NCI-H2196 treated with DMSO at 0.1 percent for 48 hours (cell line): ENCODE data around the gene ASAP3.
"Not testable (repeated sequence)": the region's sequence is repeated elsewhere in the genome, so short reads cannot be mapped to it uniquely, and the experiment has no call there.

ENCODE experiments used
- DNase-seq: peaks from one replicate; lab custom pipeline; 2025; ENCODE audit not compliant: unreplicated experiment; lab: John Stamatoyannopoulos, UW

Gene ASAP3

GRCh38 chr1:23515905-23516304, 31.9 kb upstream of the ASAP3 start:
- DNase-seq: no peak

DNA sequence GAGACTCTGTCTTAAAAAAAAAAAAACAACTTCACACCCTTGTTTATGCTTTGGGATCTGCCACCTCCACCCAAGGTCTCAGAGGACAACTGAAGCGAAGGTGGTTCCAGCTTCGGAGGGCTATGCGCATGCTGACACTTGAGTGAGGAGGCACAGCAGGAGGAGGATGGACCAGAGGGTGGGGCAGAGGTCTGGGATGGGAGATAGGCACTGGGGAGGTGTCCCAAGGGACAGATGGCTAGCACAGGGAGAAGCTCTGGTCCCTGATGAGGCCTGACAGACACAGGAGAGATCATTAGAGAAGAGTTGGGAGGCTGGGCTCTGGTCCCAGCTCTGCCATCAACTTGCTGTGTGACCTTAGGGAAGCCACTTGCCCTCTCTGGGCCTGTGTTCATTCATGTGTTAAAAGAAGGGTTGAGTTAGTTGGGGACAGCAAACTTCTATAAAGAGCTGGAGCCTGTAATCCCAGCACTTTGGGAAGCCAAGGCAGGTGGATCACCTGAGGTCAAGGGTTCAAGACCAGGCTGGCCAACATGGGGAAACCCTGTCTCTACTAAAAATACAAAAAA, 30.2 kb upstream of the ASAP3 start:
- no peak for DNase-seq

GRCh38 chr1:23509896-23510295, 25.9 kb upstream of the ASAP3 start:
- DNase-seq: no peak

- no peak for DNase-seq
Observed at GRCh38 chr1:23506376-23507107, 22.6 kb upstream of the ASAP3 start.

DNA sequence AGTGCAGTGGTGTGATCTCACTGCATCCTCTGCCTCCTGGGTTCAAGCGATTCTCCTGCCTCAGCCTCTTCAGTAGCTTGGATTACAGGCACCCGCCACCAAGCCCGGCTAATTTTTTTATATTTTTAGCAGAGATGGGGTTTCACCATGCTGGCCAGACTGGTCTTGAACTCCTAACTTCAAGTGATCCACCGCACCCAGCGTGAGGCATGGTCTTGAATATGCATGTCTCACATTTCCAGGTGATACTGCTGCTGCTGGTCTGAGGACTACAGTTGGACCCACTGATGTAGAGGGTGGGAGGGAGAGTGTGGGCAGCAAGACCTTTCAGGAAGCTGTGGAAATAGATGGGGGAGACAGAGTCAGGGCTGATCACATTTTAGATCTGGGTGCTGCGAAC, 21.9 kb upstream of the ASAP3 start:
- DNase-seq: no peak

DNA sequence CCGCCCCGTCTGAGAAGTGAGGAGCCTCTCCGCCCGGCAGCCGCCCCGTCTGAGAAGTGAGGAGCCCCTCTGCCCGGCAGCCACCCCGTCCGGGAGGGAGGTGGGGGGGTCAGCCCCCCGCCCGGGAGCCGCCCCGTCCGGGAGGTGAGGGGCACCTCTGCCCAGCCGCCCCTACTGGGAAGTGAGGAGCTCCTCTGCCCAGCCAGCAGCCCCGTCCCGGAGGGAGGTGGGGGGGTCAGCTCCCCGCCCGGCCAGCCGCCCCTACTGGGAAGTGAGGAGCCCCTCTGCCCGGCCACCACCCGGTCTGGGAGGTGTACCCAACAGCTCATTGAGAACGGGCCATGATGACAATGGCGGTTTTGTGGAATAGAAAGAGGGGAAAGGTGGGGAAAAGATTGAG, 20.2 kb upstream of the ASAP3 start:
- DNase-seq: not testable (repeated sequence)

- no peak for DNase-seq
Observed at GRCh38 chr1:23502951-23503350, 19.0 kb upstream of the ASAP3 start.

- peak; percentile 16 for DNase-seq
Observed at GRCh38 chr1:23500466-23500865, 16.5 kb upstream of the ASAP3 start.

GRCh38 chr1:23497777-23498439, 13.9 kb upstream of the ASAP3 start:
- no peak for DNase-seq

DNA sequence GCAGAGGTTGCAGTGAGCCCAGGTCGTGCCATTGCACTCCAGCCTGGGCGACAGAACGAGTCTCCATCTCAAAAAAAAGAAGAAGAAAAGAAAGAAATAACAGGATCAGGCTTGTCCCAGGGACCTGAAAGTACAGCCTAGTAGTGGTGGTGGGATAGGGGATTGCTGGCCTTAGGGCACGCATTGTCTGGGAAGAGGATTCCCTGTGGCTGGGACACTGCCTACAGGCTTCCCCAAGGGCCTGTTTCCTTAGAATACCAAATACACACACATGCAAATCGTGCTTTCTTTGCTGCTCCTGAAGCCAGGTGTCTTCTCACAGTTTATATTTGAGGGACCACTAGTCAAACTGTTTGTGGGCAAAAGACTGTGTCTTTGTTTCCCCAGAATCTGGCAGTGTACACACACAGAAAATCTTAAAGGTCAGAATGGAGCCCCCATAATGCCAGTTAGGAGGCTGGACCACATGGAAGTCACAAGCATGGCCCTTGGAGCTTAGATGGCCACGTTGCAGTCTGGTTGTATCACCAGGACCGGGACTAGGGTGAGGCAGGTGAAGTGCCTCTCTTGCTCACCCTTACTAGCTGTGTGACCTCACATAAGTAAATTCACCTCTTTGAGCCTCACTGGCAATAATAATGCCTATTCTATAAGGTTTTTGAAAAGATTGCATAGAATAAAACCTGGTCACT, 12.7 kb upstream of the ASAP3 start:
- no peak for DNase-seq

DNA sequence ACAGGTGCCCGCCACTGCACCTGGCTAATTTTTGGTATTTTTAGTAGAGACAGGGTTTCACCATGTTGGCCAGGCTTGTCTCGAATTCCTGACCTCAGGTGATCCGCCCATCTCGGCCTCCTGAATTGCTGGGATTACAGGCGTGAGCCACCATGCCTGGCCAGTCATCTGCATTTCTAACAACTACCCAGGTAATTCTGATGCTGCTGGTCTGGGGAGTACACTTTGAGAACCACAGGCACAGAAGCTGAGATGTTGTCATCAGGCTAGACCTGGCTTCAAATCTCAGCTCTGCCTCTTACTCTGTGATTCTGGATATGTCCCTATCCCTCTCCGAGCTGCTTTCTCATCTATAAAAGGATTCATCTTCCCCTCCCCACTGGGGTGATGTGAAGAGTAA, 10.9 kb upstream of the ASAP3 start:
- DNase-seq: not testable (repeated sequence)

DNA sequence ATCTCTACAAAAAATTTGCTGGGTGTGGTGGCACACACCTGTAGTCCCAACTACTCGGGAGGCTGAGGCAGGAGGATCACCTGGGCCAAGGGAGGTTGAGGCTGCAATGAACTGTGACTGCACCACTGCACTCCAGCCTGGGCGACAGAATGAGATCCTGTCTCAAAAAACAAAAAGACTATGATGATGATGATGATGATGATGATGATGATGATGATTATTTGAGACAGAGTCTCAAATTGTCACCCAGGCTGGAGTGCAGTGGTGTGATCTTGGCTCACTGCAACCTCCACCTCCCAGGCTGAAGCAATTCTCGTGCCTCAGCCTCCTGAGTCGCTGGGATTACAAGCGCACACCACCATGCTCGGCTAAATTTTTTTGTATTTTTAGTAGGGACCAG, 8.8 kb upstream of the ASAP3 start:
- DNase-seq: not testable (repeated sequence)

DNA sequence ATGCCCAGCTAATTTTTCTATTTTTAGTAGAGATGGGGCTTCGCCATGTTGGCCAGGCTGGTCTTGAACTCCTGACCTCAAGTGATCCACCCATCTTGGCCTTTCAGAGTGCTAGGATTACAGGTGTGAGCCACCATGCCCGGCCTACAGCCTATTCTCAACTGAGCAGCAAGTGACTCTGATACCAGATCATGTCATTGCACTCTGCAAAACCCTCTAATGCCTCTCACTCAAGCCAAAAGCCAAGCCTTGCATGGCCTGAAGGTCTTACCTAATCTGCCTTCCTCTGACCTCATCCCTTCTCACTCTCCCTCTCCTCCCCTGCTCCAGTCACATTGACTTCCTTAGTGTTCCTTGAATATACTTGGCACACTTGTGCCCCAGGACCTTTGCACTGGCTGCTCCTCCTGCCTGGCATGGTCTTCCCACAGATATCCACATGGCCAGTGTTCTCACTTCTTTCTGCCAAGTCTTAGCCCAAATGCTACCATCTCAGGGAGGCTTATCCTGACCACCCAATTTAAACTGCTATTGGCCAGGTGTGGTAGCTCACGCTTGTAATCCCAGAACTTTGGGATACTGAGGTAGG, 8.2 kb upstream of the ASAP3 start:
- no peak for DNase-seq

DNA sequence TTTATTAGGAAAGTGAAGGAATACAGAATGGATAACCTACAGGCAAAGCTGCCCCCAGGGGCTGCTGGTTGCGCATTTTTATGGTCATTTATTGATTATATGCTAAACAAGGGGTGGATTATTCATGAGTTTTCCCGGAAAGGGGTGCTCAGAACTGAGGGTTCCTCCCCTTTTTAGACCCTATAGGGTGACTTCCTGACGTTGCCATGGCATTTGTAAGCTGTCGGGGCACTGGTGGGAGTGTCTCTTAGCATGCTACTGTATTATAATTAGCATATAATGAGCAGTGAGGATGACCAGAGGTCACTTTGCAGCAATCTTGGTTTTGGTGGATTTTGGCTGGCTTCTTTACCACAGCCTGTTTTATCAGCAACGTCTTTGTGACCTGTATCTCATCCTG, 5.9 kb upstream of the ASAP3 start:
- DNase-seq: no peak

DNA sequence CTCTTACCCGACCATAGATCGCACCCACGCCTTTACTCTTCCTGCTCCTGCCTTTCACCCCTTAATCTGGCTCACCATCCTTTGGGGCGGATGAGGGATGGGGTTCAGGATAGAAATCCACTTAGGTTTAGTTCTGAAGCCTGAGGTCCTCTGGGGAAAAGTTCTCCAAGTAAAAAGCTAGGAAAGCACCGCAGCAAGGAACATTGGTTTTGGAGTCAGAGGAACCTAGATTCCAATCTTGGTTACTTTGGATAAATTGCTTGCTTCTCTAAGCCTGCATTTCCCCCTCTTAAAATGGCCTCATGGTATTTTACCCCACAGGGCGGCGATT, 988 bp upstream of the ASAP3 start:
- no peak for DNase-seq

GRCh38 chr1:23484253-23485001, 448 bp upstream of the ASAP3 start:
- peak; percentile 93 for DNase-seq

- no peak for DNase-seq
Observed at GRCh38 chr1:23481904-23482303, 2.1 kb downstream of the ASAP3 start.

DNA sequence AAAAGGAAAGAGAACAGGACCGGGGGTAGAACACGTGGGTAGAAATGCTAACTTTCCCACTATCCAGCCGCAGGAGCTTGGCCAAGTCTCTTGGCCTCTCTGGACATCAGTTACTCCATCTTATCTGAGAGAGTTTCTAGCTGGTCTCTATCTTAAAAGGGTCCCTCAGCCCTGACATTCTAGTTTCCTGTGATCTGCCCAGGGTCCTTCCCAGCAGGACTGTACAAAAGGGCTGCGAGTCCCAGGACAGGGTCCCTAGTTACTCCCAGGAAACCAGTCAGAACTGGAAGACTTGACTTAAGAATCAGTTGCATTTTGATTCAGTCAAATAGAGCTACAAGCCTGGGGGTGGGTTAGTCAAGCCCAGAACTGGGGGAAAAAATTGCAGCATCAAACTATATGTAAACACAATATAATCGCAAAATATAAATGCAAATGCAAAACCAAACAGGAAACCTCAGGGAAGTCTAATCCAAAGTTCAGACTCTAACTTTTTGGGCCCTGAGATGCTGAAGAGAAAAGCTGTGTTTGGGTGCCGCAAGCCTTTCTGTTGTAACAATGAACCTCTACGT, 2.9 kb downstream of the ASAP3 start:
- DNase-seq: no peak

GRCh38 chr1:23480187-23481025, 3.6 kb downstream of the ASAP3 start:
- no peak for DNase-seq

GRCh38 chr1:23479666-23479941, 4.4 kb downstream of the ASAP3 start:
- DNase-seq: no peak
